ENCODE results near the gene SLC10A3. TPM values are rescaled to one million over a fixed set of nuclear protein-coding genes. Genes with fewer than 3 reads are reported as not detected.

The SLC10A3 gene
- total RNA-seq, 2 donors from 2014 or later, result 23.8 to 30.0 TPM

GRCh38 chrX:154486396-154487207 is 3.8 kb downstream of the SLC10A3 start, which contains the start of gene UBL4A:
Gene UBL4A (minus strand): TSS chrX:154486615. CDS start chrX:154486584, 31 bp downstream.
- intact Hi-C loops (cut with DNase I, micrococcal nuclease), result no loop called here
- ATAC-seq (peak; percentile 48), DNase-seq (peak; percentile 59 to 66)

GRCh38 chrX:154486052-154486395 is 4.4 kb downstream of the SLC10A3 start:
- ATAC-seq, result peak; percentile 12
- intact Hi-C loops (cut with DNase I, micrococcal nuclease), result no loop called here
- peak in 1 of 2 donors; percentile 44 for DNase-seq

- intact Hi-C loops (cut with DNase I, micrococcal nuclease), result no loop called here
- no peak for DNase-seq
- no peak for ATAC-seq
These were observed 5.0 kb downstream of the SLC10A3 start for GRCh38 chrX:154485150-154486051.

- intact Hi-C loops (cut with DNase I, micrococcal nuclease), result no loop called here
- ATAC-seq, result peak; percentile 38
- DNase-seq, result no peak
These were observed 5.9 kb downstream of the SLC10A3 start for GRCh38 chrX:154484255-154485149.

GRCh38 chrX:154483325-154483724 is 7.1 kb downstream of the SLC10A3 start:
- intact Hi-C loops (cut with DNase I, micrococcal nuclease), result no loop called here
- ATAC-seq, result no peak
- DNase-seq, result no peak

DNA sequence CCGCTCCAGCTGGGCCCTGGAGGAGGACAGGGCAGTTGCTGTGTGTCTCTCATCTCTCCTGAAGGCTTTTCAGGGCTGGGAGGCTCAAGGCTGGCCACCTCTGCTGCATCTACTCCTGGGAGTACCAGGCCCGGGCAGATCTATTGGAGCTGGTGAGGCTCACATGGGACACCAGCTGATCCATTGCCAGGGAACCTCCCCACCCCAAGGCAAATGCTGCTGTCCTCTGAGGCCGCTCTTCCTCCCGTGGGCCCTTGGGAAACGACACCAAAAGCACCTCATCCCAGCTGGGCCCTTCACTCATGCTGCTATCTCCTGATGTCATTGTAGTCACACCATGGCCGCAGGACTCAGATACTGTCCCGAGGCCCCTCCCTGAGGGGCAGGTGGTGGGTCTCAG is 7.6 kb downstream of the SLC10A3 start:
- intact Hi-C loops (cut with DNase I, micrococcal nuclease), result no loop called here
- DNase-seq (no peak), ATAC-seq (no peak)

GRCh38 chrX:154481911-154482601 is 8.4 kb downstream of the SLC10A3 start:
- intact Hi-C loops (cut with DNase I, micrococcal nuclease), result no loop called here
- ATAC-seq (no peak), DNase-seq (no peak)

- DNase-seq (no peak), ATAC-seq (no peak)
- intact Hi-C loops (cut with DNase I, micrococcal nuclease), result no loop called here
These were observed 9.2 kb downstream of the SLC10A3 start for GRCh38 chrX:154481195-154481594.

DNA sequence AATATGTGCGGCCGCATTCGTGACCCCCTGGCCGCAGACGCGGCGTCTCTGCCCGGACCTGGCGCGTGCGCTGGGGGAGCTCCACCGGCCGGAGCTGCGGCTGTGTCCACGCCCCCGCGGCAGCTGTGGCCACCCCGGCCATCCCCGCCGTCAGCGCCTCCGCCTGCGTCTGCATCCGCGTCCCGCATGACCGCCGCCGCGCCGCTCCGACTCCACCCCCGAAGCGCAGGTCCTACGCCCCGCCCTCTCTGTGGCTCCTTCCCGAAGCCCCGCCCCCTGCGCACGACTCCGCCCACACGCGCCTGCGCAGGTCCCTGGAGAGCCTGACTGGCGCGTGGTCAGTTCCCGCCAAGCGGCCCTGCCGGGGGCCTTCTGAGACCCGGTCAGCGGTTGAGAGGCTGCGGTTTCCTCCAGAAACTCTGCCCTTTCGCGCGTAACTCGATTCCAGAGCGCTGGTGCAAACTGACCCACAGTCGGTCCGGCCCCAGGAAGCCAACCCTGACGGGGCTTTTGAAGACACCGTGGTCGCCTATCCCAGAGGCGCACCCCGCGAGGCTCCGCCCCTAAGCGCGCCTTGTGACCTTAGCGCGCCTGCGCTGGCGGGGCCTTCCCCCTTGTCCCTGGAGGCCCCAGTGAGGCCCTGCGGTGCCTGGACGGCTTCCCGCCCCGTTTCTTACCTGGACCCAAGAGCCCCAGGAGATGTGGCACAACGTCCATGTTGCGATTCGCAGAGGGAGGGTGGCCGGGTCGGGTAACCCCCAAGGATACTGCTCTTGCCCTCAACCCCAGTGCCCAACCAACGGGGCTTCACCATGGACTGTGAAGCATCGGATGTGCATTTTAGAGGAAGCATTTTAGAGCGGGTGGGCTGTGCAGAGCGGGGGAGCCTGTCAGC is 11.5 kb downstream of the SLC10A3 start, which contains the start of gene LAGE3:
LAGE3 (minus strand) TSS at position 554 of the 895 bp plus-strand sequence; CDS start at position 188, 366 bp downstream.
- intact Hi-C loops (cut with DNase I, micrococcal nuclease), result no loop called here
- ATAC-seq, result peak; percentile 94
- DNase-seq, result peak; percentile 91 to 95

- ATAC-seq, result no peak
- no peak for DNase-seq
- intact Hi-C loops (cut with DNase I, micrococcal nuclease), result no loop called here
These were observed 12.4 kb downstream of the SLC10A3 start for GRCh38 chrX:154477891-154478477.

- DNase-seq (no peak), ATAC-seq (no peak)
- intact Hi-C loops (cut with DNase I, micrococcal nuclease), result no loop called here
These were observed 13.6 kb downstream of the SLC10A3 start for GRCh38 chrX:154476821-154477220.

GRCh38 chrX:154473683-154474082 is 16.7 kb downstream of the SLC10A3 start:
- intact Hi-C loops (cut with DNase I, micrococcal nuclease), result no loop called here
- no peak for ATAC-seq
- DNase-seq, result no peak

DNA sequence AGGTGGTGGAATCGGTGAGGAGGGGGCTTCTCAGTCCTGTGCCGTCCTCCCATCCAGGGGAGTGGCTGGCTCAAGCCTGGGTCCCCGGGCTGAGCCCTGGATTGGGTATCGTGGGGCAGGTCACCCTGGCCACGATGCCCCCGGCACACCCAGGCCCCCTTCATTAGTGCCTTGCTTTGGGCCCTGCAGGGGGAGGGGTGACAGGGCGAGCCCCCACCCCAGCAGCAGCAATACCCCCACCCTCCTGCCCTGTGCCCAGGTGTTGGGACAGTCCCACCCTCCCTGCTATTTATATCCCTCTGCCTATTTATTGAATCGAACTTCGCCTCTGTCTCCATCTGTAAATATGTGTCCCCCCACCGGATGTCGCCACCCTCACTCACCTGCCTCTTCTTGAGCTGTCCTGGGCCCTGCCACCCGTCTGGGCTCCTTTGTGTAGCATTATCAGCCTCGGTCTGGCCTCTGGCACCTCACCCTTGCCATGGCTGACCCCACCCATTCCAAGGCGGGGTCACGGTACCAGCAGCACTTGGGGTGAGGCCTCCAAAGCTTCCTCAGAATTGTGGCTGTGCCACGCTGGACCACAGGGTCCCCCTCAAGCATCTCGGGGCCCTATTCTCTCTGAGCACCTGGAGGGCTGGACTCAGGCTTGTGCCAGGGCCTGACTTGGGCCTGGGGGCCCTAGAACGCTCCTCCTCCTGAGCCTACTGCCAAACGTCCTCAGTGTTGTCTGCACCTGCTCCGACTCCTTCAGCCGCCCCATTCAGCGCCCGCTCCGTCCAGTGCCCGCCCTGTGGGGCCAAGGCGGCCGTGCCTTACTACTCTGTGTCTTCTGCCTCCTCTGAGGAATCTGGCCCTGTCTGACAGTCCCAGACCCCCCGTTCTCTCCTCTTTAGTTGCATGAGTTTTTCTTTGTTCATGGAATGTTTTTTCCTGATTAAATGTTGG is 17.5 kb downstream of the SLC10A3 start:
- ATAC-seq, result peak; percentile 68
- DNase-seq, result peak in 1 of 2 donors; percentile 29
- intact Hi-C loops (cut with DNase I, micrococcal nuclease), result no loop called here

DNA sequence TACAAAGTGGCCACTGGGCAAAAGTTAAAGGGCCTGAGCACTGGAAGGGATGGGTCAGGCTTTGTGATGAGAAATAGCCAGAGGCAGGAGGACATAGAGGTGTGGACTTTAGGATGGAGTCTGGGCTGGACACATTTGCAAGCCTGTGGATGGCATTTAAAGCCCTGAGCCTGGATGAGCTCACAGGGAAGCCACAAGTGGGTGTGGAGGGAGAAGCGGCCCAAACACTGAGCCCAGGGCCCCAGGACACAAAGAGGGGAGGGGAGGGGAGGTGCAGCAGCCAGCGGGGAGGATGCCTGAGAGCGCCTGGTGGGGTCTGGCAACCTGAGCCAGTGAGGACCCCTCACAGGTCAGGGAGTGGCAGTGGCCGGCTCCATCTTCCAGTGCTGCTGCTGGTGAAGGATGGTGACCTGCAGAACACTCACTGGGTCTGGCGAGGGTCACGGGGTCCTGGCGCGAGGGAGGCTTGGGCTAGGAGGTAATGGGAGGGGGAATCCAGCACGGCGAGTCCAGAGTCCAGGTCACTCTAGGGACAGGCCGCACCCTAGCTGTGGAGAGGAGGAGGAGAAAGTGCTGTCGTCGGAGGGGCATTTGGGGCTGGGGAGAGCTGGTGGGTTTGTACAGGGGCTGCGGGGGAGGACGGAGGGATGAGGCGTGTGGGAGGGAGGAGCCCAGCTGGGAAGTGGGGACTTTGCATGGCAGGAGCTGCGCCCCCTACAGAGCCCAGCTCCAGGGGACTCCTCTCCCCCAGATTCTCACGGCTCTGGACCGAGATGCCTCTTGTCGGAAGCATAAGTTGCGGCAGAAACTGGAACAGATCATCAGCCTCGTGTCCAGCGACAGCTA is 18.4 kb downstream of the SLC10A3 start:
- peak; percentile 53 for ATAC-seq
- DNase-seq, result no peak
- intact Hi-C loops (cut with DNase I, micrococcal nuclease), result no loop called here

All from left colon (tissue), 2 donors.